Loucy (cell line): ENCODE measurements around the gene CGREF1.

Source experiments
- CTCF ChIP-seq: fragments of 200-600 bp; sonication (generic); conservative IDR thresholded peaks from 2 replicates; pipeline ENCODE4 v1.5.1; 2014; ENCODE audit warnings: mild to moderate bottlenecking, antibody characterized with exemption, low read length
- EZH2phosphoT487 ChIP-seq: fragments of 200-600 bp; IDR thresholded peaks from 2 replicates; pipeline ENCODE4 v1.6.1; 2018; ENCODE audit warnings: antibody characterized with exemption, mild to moderate bottlenecking, moderate library complexity, borderline replicate concordance

GRCh38 chr2:27149570-27150405 lies 30.9 kb upstream of the CGREF1 start:
- TF ChIP-seq CTCF (no peak), EZH2phosphoT487 (no peak)
